ENCODE results near the gene CXorf38. TPM values are rescaled to one million over a fixed set of nuclear protein-coding genes. Genes with fewer than 3 reads are reported as not detected.

Gene CXorf38
- total RNA-seq, 2 donors from 2014 or later = 8.2 to 9.1 TPM

DNA sequence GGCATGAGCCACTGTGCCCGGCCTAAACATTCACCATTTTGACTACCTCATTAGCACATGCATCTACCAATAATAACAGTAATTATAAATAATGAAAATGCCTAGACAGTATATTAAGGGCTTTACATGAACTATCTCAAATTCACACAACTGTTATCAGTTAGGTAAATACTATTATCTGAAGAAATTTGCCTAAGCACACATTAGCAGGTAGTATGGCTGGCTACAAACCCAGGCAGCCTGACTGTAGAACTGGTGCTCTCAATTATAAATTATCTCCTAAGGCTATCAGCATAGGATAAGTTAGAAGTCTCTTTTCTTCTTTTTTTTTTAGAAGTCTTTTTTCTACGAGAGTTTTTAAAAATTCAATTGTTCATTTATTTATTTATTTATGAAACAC, 14.1 kb upstream of the CXorf38 start:
- no peak overlapping the region for H3K4me3 ChIP-seq
- no peaks in the 10 kb centered on the region for H3K4me1 ChIP-seq
- H3K9me3 ChIP-seq = no peaks in the 10 kb centered on the region
- no peak for DNase-seq (ENCODE audit: low spot score)
- TF ChIP-seq, protein P1, sequence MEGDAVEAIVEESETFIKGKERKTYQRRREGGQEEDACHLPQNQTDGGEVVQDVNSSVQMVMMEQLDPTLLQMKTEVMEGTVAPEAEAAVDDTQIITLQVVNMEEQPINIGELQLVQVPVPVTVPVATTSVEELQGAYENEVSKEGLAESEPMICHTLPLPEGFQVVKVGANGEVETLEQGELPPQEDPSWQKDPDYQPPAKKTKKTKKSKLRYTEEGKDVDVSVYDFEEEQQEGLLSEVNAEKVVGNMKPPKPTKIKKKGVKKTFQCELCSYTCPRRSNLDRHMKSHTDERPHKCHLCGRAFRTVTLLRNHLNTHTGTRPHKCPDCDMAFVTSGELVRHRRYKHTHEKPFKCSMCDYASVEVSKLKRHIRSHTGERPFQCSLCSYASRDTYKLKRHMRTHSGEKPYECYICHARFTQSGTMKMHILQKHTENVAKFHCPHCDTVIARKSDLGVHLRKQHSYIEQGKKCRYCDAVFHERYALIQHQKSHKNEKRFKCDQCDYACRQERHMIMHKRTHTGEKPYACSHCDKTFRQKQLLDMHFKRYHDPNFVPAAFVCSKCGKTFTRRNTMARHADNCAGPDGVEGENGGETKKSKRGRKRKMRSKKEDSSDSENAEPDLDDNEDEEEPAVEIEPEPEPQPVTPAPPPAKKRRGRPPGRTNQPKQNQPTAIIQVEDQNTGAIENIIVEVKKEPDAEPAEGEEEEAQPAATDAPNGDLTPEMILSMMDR (IDR thresholded peaks at IDR 0.05) = no peak
- H3K27me3 ChIP-seq = no peaks in the 10 kb centered on the region
- no peak overlapping the region for H3K27ac ChIP-seq
- peaks cover 30% of the 10 kb centered on the region for H3K36me3 ChIP-seq

DNA sequence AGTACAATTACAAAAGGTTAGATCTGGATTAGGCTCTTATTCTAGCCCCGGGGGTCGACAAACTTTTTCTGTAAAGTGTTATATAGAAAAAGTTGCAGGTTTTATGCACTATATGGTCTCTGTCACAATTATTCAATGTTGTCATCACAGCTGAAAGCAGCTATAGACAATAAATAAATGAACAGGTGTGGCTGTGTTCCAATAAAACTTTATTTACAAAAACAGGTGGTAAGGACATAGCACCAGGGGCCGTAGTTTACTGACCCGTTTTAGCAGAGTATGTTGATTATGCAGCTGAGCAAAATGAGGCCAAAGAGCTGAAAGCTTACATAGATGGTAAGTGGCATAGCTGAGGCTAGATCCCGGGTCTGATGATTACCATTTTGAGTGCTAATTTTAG, 13.0 kb upstream of the CXorf38 start:
- peaks cover 23% of the 10 kb centered on the region for H3K36me3 ChIP-seq
- TF ChIP-seq, protein P1 (IDR thresholded peaks at IDR 0.05) = no peak
- no peak overlapping the region for H3K27ac ChIP-seq
- no peaks in the 10 kb centered on the region for H3K27me3 ChIP-seq
- no peaks in the 10 kb centered on the region for H3K4me1 ChIP-seq
- no peaks in the 10 kb centered on the region for H3K9me3 ChIP-seq
- no peak for DNase-seq (ENCODE audit: low spot score)
- no peak overlapping the region for H3K4me3 ChIP-seq

DNA sequence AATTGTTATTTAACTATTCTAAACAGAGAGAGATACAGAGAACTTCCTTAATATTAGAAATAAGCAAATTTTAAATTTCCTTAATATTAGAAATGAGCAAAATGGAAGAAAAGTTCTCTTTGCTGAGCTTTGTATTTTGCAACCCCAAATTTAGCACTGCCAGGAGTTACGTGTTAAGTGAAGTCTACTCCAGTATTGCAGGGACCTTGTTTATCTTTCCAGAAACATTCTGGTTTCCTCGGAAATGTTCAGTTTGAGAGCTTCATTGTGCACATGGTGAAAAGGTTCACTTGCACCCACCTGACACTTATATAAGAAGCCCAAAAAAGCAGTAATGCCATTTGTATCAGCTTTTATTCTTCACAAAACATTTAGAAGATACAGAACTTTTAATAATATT, 6.2 kb upstream of the CXorf38 start:
- Histone ChIP-seq H3K4me3 (no peak overlapping the region), H3K27ac (no peak overlapping the region), H3K9me3 (no peaks in the 10 kb centered on the region), H3K4me1 (no peaks in the 10 kb centered on the region), H3K36me3 (no peaks in the 10 kb centered on the region), H3K27me3 (no peaks in the 10 kb centered on the region)
- no peak for DNase-seq (ENCODE audit: low spot score)
- TF ChIP-seq, protein P1 (IDR thresholded peaks at IDR 0.05) = no peak

DNA sequence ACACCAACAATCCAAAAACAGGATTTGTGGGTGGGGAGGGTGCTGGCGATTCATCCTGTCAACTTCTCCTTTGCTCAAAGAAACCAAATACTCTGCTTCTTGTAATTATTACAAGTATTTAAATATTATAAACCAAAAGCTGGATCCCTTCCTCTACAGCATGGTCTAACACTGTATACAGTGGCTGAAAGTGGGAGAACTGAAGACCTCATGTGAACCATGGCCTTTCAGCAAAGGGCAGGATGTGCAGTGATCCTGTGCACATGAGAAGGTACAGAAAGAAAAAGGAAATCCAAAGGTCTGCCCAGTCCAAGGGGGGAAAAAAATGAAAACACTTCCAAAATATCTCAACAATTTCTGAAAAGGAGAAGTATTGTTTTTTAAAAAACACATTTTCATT, 5.3 kb upstream of the CXorf38 start:
- no peaks in the 10 kb centered on the region for H3K36me3 ChIP-seq

DNA sequence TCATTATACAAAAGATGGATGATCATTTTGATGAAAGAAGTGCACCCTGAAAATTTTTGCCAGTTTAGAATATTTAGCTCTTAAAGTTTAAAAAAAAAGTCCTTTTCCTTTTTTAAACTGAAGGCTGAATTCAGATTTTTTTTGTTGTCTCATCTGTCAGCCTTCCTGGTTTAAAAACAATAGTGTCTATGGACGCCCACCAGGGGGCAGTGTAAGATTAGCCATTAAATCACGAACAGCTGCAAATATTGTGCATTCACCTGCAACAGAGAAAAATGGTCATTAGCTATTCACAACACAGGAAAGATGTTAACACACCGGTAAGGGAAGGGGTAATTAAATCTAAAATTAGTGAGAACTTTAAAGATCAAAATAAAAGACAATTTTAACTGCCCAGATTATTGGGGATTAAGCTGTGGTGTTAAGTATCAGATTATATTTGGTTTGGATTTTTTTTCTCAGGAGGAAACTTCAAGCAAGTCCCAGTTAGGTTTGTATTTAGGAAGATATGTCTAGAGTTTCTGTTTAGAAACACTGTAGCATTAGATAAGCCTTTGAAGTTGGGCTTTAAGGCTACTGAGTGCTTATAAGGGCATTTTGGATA, 4.4 kb upstream of the CXorf38 start:
- TF ChIP-seq, protein P1 (IDR thresholded peaks at IDR 0.05) = peak; percentile 62 to 90
- peak; percentile 86 for DNase-seq (ENCODE audit: low spot score)
- no peaks in the 10 kb centered on the region for H3K36me3 ChIP-seq
- no peak overlapping the region for H3K27ac ChIP-seq
- peaks cover 0 to 11% of the 10 kb centered on the region in 2 donors for H3K4me1 ChIP-seq
- H3K9me3 ChIP-seq = no peaks in the 10 kb centered on the region
- no peaks in the 10 kb centered on the region for H3K27me3 ChIP-seq
- no peak overlapping the region for H3K4me3 ChIP-seq

More for the DNA sequence above, 5.3 kb upstream of the CXorf38 start:
- peaks cover 0 to 5% of the 10 kb centered on the region in 2 donors for H3K4me1 ChIP-seq
- H3K9me3 ChIP-seq = no peaks in the 10 kb centered on the region
- H3K27me3 ChIP-seq = no peaks in the 10 kb centered on the region
- DNase-seq (ENCODE audit: low spot score) = no peak
- no peak overlapping the region for H3K4me3 ChIP-seq
- TF ChIP-seq, protein P1 (IDR thresholded peaks at IDR 0.05) = no peak
- H3K27ac ChIP-seq = no peak overlapping the region

Measured in right atrium auricular region (tissue), 2 donors.